Tibial nerve (tissue), 4 donors: ENCODE measurements around the gene OVOL1. TPM values are rescaled to one million over a fixed set of nuclear protein-coding genes. Genes with fewer than 3 reads are reported as not detected.
"Not testable (repeated sequence)": the region's sequence is repeated elsewhere in the genome, so short reads cannot be mapped to it uniquely, and the experiment has no call there.

Source experiments
- DNase-seq, 2 donors: peaks; one replicate each; pipeline ENCODE4 v3.0.0-alpha.2; 2019; ENCODE audit warnings: low spot score in 2 of 2
- H3K27ac ChIP-seq, 4 donors: fragments of 200-600 bp; sonication (generic) in 3 of 4; one replicate each; pipeline ENCODE4 v1.5.1; 2017 to 2019; ENCODE audit warnings: mild to moderate bottlenecking in 1 of 4
- H3K27me3 ChIP-seq, 2 donors: fragments of 200-600 bp; sonication (generic) in 1 of 2; one replicate each; pipeline versions ENCODE4 v1.5.1 to v1.6.0; 2017 to 2019
- H3K36me3 ChIP-seq, 3 donors: fragments of 200-600 bp; sonication (generic); one replicate each; pipeline ENCODE4 v1.5.1; 2018 to 2019
- H3K4me1 ChIP-seq, 4 donors: fragments of 200-600 bp; sonication (generic) in 3 of 4; one replicate each; pipeline ENCODE4 v1.5.1; 2017 to 2019
- H3K4me3 ChIP-seq, 4 donors: fragments of 200-600 bp; sonication (generic) in 3 of 4; one replicate each; pipeline ENCODE4 v1.5.1; 2017 to 2019; ENCODE audit warnings: mild to moderate bottlenecking in 1 of 4, moderate library complexity in 1 of 4
- H3K9me3 ChIP-seq, 4 donors: fragments of 200-600 bp; sonication (generic) in 3 of 4; one replicate each; pipeline ENCODE4 v1.5.1; 2017 to 2019
- CTCF ChIP-seq, 5 experiments: fragments of 200-600 bp in 3 of 5; fragments of 450-650 bp in 2 of 5; sonication (generic) in 3 of 5; IDR thresholded peaks; one replicate each; pipeline ENCODE4 v1.5.1; 2016 to 2019; ENCODE audit warnings: antibody characterized with exemption in 5 of 5, mild to moderate bottlenecking in 3 of 5, moderate library complexity in 2 of 5
- EP300 ChIP-seq, 2 donors: sonication (generic); formaldehyde crosslinking; IDR thresholded peaks; one replicate each; pipeline ENCODE4 v1.6.1; 2017; ENCODE audit warnings: antibody characterized with exemption in 2 of 2, mild to moderate bottlenecking in 1 of 2
- POLR2A ChIP-seq, 2 donors: fragments of 450-650 bp; IDR thresholded peaks; one replicate each; pipeline ENCODE4 v1.6.1; 2017; ENCODE audit warnings: antibody characterized with exemption in 2 of 2, mild to moderate bottlenecking in 2 of 2, moderate library complexity in 2 of 2
- WGBS, 2 donors: methylation state at CpG; one replicate each; pipeline ENCODE4 v1.1.5; 2018; 5-methylcytosine and 5-hydroxymethylcytosine counted together
- total RNA-seq, 4 donors: library from RNA; depleted of rRNA; stranded (reverse); fragments of >200 nt; gene quantifications; one replicate each; pipeline ENCODE4 v1.1.0, GENCODE V29; 2016

The OVOL1 gene
- total RNA-seq, 4 donors from 2014 or later: not detected

- TF ChIP-seq POLR2A (IDR thresholded peaks at IDR 0.05): no peak
- TF ChIP-seq CTCF (IDR thresholded peaks at IDR 0.05): no peak
- no peak for TF ChIP-seq EP300 (IDR thresholded peaks at IDR 0.05)
- H3K27ac ChIP-seq: no peak overlapping the region
- peaks cover 0 to 8% (median 0%) of the 10 kb centered on the region in 4 donors for H3K4me1 ChIP-seq
Observed at GRCh38 chr11:65766535-65766934, 20.3 kb upstream of the OVOL1 start.

GRCh38 chr11:65767406-65767805 lies 19.5 kb upstream of the OVOL1 start:
- Histone ChIP-seq H3K4me3 (no peak overlapping the region), H3K27ac (no peak overlapping the region), H3K27me3 (no peaks in the 10 kb centered on the region), H3K9me3 (no peaks in the 10 kb centered on the region), H3K36me3 (no peaks in the 10 kb centered on the region), H3K4me1 (peaks cover 0 to 8% (median 0%) of the 10 kb centered on the region in 4 donors)
- no peak for DNase-seq
- 79 to 80% methylated on average over 10 of the region's 10 CpGs for WGBS, 2 donors
- TF ChIP-seq CTCF (IDR thresholded peaks at IDR 0.05) (no peak), EP300 (IDR thresholded peaks at IDR 0.05) (no peak), POLR2A (IDR thresholded peaks at IDR 0.05) (no peak)

More at GRCh38 chr11:65766535-65766934, 20.3 kb upstream of the OVOL1 start:
- WGBS, 2 donors: 45 to 48% methylated on average over 7 of the region's 7 CpGs
- no peak for DNase-seq
- Histone ChIP-seq H3K9me3 (no peaks in the 10 kb centered on the region), H3K36me3 (no peaks in the 10 kb centered on the region), H3K4me3 (no peak overlapping the region), H3K27me3 (no peaks in the 10 kb centered on the region)

GRCh38 chr11:65767806-65768205 lies 19.1 kb upstream of the OVOL1 start:
- not testable (repeated sequence) for H3K9me3 ChIP-seq, DNase-seq, H3K27me3 ChIP-seq, H3K4me1 ChIP-seq, H3K27ac ChIP-seq, H3K36me3 ChIP-seq, H3K4me3 ChIP-seq
- 73 to 79% methylated on average over 5 of the region's 5 CpGs for WGBS, 2 donors

GRCh38 chr11:65770951-65771567 lies 15.8 kb upstream of the OVOL1 start:
- 84% methylated on average over 12 of the region's 12 CpGs for WGBS, 2 donors
- Histone ChIP-seq H3K27ac (no peak overlapping the region), H3K9me3 (no peaks in the 10 kb centered on the region), H3K4me3 (no peak overlapping the region), H3K36me3 (no peaks in the 10 kb centered on the region), H3K27me3 (no peaks in the 10 kb centered on the region), H3K4me1 (peaks cover 0 to 17% (median 0%) of the 10 kb centered on the region in 4 donors)
- DNase-seq: no peak
- TF ChIP-seq CTCF (IDR thresholded peaks at IDR 0.05): no peak
- no peak for TF ChIP-seq EP300 (IDR thresholded peaks at IDR 0.05)
- TF ChIP-seq POLR2A (IDR thresholded peaks at IDR 0.05): no peak

- peaks cover 0 to 17% (median 0%) of the 10 kb centered on the region in 4 donors for H3K4me1 ChIP-seq
- H3K27ac ChIP-seq: no peak overlapping the region
- H3K27me3 ChIP-seq: no peaks in the 10 kb centered on the region
- H3K9me3 ChIP-seq: no peaks in the 10 kb centered on the region
- no peak for DNase-seq
- WGBS, 2 donors: 58 to 68% methylated on average over 6 of the region's 6 CpGs
- no peak for TF ChIP-seq EP300 (IDR thresholded peaks at IDR 0.05)
- TF ChIP-seq CTCF (IDR thresholded peaks at IDR 0.05): no peak
- TF ChIP-seq POLR2A (IDR thresholded peaks at IDR 0.05): no peak
- H3K4me3 ChIP-seq: no peak overlapping the region
- peaks cover 0 to 2% (median 0%) of the 10 kb centered on the region in 3 donors for H3K36me3 ChIP-seq
Observed at GRCh38 chr11:65771589-65772112, 15.2 kb upstream of the OVOL1 start.
